Neural cell (in vitro differentiated cells): ENCODE results near the gene CCDC154. TPM values are rescaled to one million over a fixed set of nuclear protein-coding genes. Genes with fewer than 3 reads are reported as not detected.

Experiments
- H2AFZ ChIP-seq: fragments of 200-600, 300-800 bp; sonication (generic), shearing (Covaris generic); 2 replicates; pipeline ENCODE4 v1.6.0; 2014; ENCODE audit warnings: low read depth, mild to moderate bottlenecking, antibody characterized with exemption, low read length, moderate library complexity
- H3F3A ChIP-seq: fragments of 200-600 bp; shearing (Covaris generic); 2 replicates; pipeline ENCODE4 v1.6.1; 2016; ENCODE audit warnings: mild to moderate bottlenecking, moderate library complexity, mixed read lengths, antibody characterized with exemption, low read length; ENCODE audit not compliant: insufficient read depth, poor library complexity, severe bottlenecking
- H3K27ac ChIP-seq: fragments of 200-600, 300-800 bp; sonication (generic), shearing (Covaris generic); 2 replicates; pipeline ENCODE4 v1.5.1; 2014; ENCODE audit warnings: mild to moderate bottlenecking, low read length, moderate library complexity
- H3K27me3 ChIP-seq: fragments of 300-800, 200-600 bp; sonication (generic), shearing (Covaris generic); 2 replicates; pipeline ENCODE4 v1.6.0; 2014; ENCODE audit warnings: mild to moderate bottlenecking, low read depth, low read length, moderate library complexity; ENCODE audit not compliant: insufficient read depth
- H3K36me3 ChIP-seq: fragments of 300-800, 200-600 bp; sonication (generic), shearing (Covaris generic); 2 replicates; pipeline ENCODE4 v1.5.1; 2014; ENCODE audit warnings: mild to moderate bottlenecking, antibody characterized with exemption, low read length, moderate library complexity; ENCODE audit not compliant: insufficient read depth
- H3K4me2 ChIP-seq: fragments of 300-800, 200-600 bp; sonication (generic), shearing (Covaris generic); 2 replicates; pipeline ENCODE4 v1.6.0; 2014; ENCODE audit warnings: mild to moderate bottlenecking, low read length
- H3K4me3 ChIP-seq: fragments of 300-800, 200-600 bp; sonication (generic), shearing (Covaris generic); 2 replicates; pipeline ENCODE4 v1.5.1; 2014; ENCODE audit warnings: mild to moderate bottlenecking, low read length, moderate library complexity
- H3K79me2 ChIP-seq: fragments of 200-600 bp; shearing (Covaris generic); replicated peaks from 2 replicates; pipeline ENCODE4 v1.6.0; 2014; ENCODE audit warnings: mild to moderate bottlenecking, low read length, moderate library complexity; ENCODE audit not compliant: insufficient read depth
- H3K9ac ChIP-seq: fragments of 300-800, 200-600 bp; sonication (generic), shearing (Covaris generic); 2 replicates; pipeline ENCODE4 v1.6.1; 2016; ENCODE audit warnings: mild to moderate bottlenecking, low read length, mixed read lengths
- H3K9me2 ChIP-seq: fragments of 200-600 bp; shearing (Covaris generic); 2 replicates; pipeline ENCODE4 v1.6.1; 2016; ENCODE audit warnings: mild to moderate bottlenecking, low read length, mixed read lengths; ENCODE audit not compliant: insufficient read depth
- H3K9me3 ChIP-seq: fragments of 200-600, 300-800 bp; sonication (generic), shearing (Covaris generic); 2 replicates; pipeline ENCODE4 v1.6.1; 2016; ENCODE audit warnings: mild to moderate bottlenecking, mixed run types, low read length, moderate library complexity, mixed read lengths
- H4K20me1 ChIP-seq: fragments of 200-600 bp; shearing (Covaris generic); 2 replicates; pipeline ENCODE4 v1.6.1; 2016; ENCODE audit warnings: mild to moderate bottlenecking, mixed run types; ENCODE audit not compliant: insufficient read depth
- CTCF ChIP-seq: fragments of 450-650 bp; IDR thresholded peaks from 2 replicates; pipeline ENCODE4 v1.5.1; 2014; ENCODE audit warnings: antibody characterized with exemption, mild to moderate bottlenecking, moderate library complexity; ENCODE audit not compliant: poor library complexity, severe bottlenecking
- EP300 ChIP-seq: fragments of 450-650 bp; conservative IDR thresholded peaks from 2 replicates; pipeline ENCODE4 v1.6.1; 2014; ENCODE audit warnings: antibody characterized with exemption, mild to moderate bottlenecking, moderate library complexity; ENCODE audit not compliant: poor library complexity, severe bottlenecking
- EZH2 ChIP-seq: fragments of 200-600, 300-800 bp; shearing (Covaris generic), sonication (generic); IDR thresholded peaks from 2 replicates; pipeline ENCODE4 v1.6.1; 2014; ENCODE audit warnings: antibody characterized with exemption, low read length, borderline replicate concordance, mild to moderate bottlenecking; ENCODE audit not compliant: insufficient read depth, poor library complexity, severe bottlenecking
- MXI1 ChIP-seq: fragments of 450-650 bp; conservative IDR thresholded peaks from 2 replicates; pipeline ENCODE4 v1.6.1; 2014; ENCODE audit warnings: antibody characterized with exemption, mild to moderate bottlenecking; ENCODE audit not compliant: poor library complexity, severe bottlenecking
- POLR2AphosphoS5 ChIP-seq: IDR thresholded peaks from 2 replicates; pipeline ENCODE4 v1.6.1; 2012
- RAD21 ChIP-seq: fragments of 450-650 bp; conservative IDR thresholded peaks from 2 replicates; pipeline ENCODE4 v1.6.1; 2014; ENCODE audit warnings: antibody characterized with exemption, mild to moderate bottlenecking, moderate library complexity
- SMC3 ChIP-seq: fragments of 450-650 bp; conservative IDR thresholded peaks from 2 replicates; pipeline ENCODE4 v1.6.1; 2014; ENCODE audit warnings: antibody characterized with exemption, mild to moderate bottlenecking, moderate library complexity; ENCODE audit not compliant: poor library complexity
- TAF1 ChIP-seq: IDR thresholded peaks from 2 replicates; pipeline ENCODE4 v1.6.1; 2012; ENCODE audit warnings: low read depth
- polyA plus RNA-seq: library from polyadenylated mRNA; depleted of rRNA; stranded (reverse); fragments of >200 nt; gene quantifications from 2 replicates; pipeline ENCODE4 v1.2.3, GENCODE V29; 2014
- TF ChIP-seq, protein P1 (sequence below): IDR thresholded peaks from 2 replicates; pipeline ENCODE4 v1.6.1; 2012; ENCODE audit warnings: borderline replicate concordance

The CCDC154 gene
- polyA plus RNA-seq, 1 donor from 2014 or later = 3.3 TPM

DNA sequence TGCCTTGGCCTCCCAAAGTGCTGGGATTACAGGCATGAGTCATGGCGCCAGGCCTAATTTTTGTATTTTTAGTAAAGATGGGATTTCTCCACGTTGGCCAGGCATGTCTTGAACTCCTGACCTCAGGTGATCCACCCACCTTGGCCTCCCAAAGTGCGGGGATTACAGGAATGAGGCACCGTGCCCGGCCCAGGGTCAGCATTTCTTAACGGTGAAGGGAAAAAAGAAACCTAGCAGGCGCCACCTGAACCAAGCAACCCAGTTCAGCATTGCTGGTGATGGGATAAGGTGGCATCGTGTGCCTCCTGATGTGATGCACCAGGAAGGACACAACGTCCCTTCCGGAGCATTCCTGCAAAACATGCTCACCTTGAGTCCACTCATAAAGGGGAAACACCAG, 32.7 kb upstream of the CCDC154 start:
- no peak overlapping the region for H3K4me2 ChIP-seq

GRCh38 chr16:1475552-1476114, 31.3 kb upstream of the CCDC154 start:
- H3K36me3 ChIP-seq = no peaks in the 10 kb centered on the region
- peak overlapping the region; percentile 88 for H3K4me3 ChIP-seq
- TF ChIP-seq SMC3 = no peak
- TF ChIP-seq TAF1 = no peak
- no peak for TF ChIP-seq EP300
- TF ChIP-seq MXI1 = no peak
- TF ChIP-seq, protein P1, sequence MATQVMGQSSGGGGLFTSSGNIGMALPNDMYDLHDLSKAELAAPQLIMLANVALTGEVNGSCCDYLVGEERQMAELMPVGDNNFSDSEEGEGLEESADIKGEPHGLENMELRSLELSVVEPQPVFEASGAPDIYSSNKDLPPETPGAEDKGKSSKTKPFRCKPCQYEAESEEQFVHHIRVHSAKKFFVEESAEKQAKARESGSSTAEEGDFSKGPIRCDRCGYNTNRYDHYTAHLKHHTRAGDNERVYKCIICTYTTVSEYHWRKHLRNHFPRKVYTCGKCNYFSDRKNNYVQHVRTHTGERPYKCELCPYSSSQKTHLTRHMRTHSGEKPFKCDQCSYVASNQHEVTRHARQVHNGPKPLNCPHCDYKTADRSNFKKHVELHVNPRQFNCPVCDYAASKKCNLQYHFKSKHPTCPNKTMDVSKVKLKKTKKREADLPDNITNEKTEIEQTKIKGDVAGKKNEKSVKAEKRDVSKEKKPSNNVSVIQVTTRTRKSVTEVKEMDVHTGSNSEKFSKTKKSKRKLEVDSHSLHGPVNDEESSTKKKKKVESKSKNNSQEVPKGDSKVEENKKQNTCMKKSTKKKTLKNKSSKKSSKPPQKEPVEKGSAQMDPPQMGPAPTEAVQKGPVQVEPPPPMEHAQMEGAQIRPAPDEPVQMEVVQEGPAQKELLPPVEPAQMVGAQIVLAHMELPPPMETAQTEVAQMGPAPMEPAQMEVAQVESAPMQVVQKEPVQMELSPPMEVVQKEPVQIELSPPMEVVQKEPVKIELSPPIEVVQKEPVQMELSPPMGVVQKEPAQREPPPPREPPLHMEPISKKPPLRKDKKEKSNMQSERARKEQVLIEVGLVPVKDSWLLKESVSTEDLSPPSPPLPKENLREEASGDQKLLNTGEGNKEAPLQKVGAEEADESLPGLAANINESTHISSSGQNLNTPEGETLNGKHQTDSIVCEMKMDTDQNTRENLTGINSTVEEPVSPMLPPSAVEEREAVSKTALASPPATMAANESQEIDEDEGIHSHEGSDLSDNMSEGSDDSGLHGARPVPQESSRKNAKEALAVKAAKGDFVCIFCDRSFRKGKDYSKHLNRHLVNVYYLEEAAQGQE = no peak
- no peak for TF ChIP-seq POLR2AphosphoS5
- TF ChIP-seq CTCF = no peak
- no peak for TF ChIP-seq EZH2
- no peak for TF ChIP-seq RAD21
- H3K27me3 ChIP-seq = no peaks in the 10 kb centered on the region
- peaks cover 17% of the 10 kb centered on the region for H3K79me2 ChIP-seq
- peak overlapping the region; percentile 58 for H3K4me2 ChIP-seq
- H3K27ac ChIP-seq = peak overlapping the region; percentile 75
- peak overlapping the region; percentile 91 for H3K9ac ChIP-seq
- no peaks in the 10 kb centered on the region for H3F3A ChIP-seq
- H3K9me3 ChIP-seq = no peaks in the 10 kb centered on the region
- H4K20me1 ChIP-seq = no peaks in the 10 kb centered on the region
- no peaks in the 10 kb centered on the region for H3K9me2 ChIP-seq
- peak overlapping the region; percentile 83 for H2AFZ ChIP-seq

More for the DNA sequence above, 32.7 kb upstream of the CCDC154 start:
- TF ChIP-seq MXI1 = no peak
- no peak for TF ChIP-seq EP300
- no peak for TF ChIP-seq CTCF
- TF ChIP-seq EZH2 = no peak
- TF ChIP-seq POLR2AphosphoS5 = no peak
- no peak for TF ChIP-seq TAF1
- no peak for TF ChIP-seq RAD21
- no peak overlapping the region for H3K27ac ChIP-seq
- no peaks in the 10 kb centered on the region for H3K9me2 ChIP-seq
- H3K36me3 ChIP-seq = no peaks in the 10 kb centered on the region
- no peaks in the 10 kb centered on the region for H4K20me1 ChIP-seq
- no peak overlapping the region for H3K4me3 ChIP-seq
- H3K9ac ChIP-seq = no peak overlapping the region
- H3F3A ChIP-seq = no peaks in the 10 kb centered on the region
- no peak overlapping the region for H2AFZ ChIP-seq
- no peaks in the 10 kb centered on the region for H3K9me3 ChIP-seq
- H3K27me3 ChIP-seq = no peaks in the 10 kb centered on the region
- H3K79me2 ChIP-seq = peaks cover 17% of the 10 kb centered on the region
